ENCODE data around the gene CTSZ.

CTSZ gene

GRCh38 chr20:58971429-58971828 is 35.6 kb downstream of the CTSZ start:
- Histone ChIP-seq H3K79me2 (ENCODE audit: insufficient read depth, low read length) (no peaks in the 10 kb centered on the region), H3K9me2 (ENCODE audit: low read depth, low read length) (no peaks in the 10 kb centered on the region), H3K9me3 (ENCODE audit: low read length) (peaks cover 12% of the 10 kb centered on the region), H3K4me2 (ENCODE audit: low read length) (no peak overlapping the region), H3K9ac (ENCODE audit: low read length) (no peak overlapping the region), H3K4me1 (ENCODE audit: insufficient read depth, low read length, severe bottlenecking) (no peaks in the 10 kb centered on the region), H4K20me1 (ENCODE audit: insufficient read depth, low read length) (no peaks in the 10 kb centered on the region), H3F3A (ENCODE audit: insufficient read depth, low read length) (no peaks in the 10 kb centered on the region), H3K4me3 (ENCODE audit: low read depth, low read length, poor library complexity, severe bottlenecking) (no peak overlapping the region), H3K36me3 (ENCODE audit: insufficient read depth, low read length) (peaks cover 3% of the 10 kb centered on the region; the same call in 1 of the 2 replicates), H3K27ac (ENCODE audit: low read depth, low read length, poor library complexity, severe bottlenecking) (no peak overlapping the region), H3K27me3 (ENCODE audit: insufficient read depth, low read length) (peaks cover 6% of the 10 kb centered on the region; the same call in 1 of the 2 replicates), H2AFZ (ENCODE audit: low read length) (no peak overlapping the region)
- TF ChIP-seq EZH2 (IDR thresholded peaks at IDR 0.05; ENCODE audit: borderline replicate concordance, low read length), result no peak
- TF ChIP-seq, protein P1, sequence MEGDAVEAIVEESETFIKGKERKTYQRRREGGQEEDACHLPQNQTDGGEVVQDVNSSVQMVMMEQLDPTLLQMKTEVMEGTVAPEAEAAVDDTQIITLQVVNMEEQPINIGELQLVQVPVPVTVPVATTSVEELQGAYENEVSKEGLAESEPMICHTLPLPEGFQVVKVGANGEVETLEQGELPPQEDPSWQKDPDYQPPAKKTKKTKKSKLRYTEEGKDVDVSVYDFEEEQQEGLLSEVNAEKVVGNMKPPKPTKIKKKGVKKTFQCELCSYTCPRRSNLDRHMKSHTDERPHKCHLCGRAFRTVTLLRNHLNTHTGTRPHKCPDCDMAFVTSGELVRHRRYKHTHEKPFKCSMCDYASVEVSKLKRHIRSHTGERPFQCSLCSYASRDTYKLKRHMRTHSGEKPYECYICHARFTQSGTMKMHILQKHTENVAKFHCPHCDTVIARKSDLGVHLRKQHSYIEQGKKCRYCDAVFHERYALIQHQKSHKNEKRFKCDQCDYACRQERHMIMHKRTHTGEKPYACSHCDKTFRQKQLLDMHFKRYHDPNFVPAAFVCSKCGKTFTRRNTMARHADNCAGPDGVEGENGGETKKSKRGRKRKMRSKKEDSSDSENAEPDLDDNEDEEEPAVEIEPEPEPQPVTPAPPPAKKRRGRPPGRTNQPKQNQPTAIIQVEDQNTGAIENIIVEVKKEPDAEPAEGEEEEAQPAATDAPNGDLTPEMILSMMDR (IDR thresholded peaks at IDR 0.05; ENCODE audit: low read length), result no peak

- TF ChIP-seq, protein P1 (IDR thresholded peaks at IDR 0.05; ENCODE audit: low read length), result no peak
- no peak for TF ChIP-seq EZH2 (IDR thresholded peaks at IDR 0.05; ENCODE audit: borderline replicate concordance, low read length)
- peaks cover 4% of the 10 kb centered on the region for H3K9me3 ChIP-seq (ENCODE audit: low read length)
- H3K9me2 ChIP-seq (ENCODE audit: low read depth, low read length), result no peaks in the 10 kb centered on the region
- peaks cover 6% of the 10 kb centered on the region; the same call in 1 of the 2 replicates for H3K27me3 ChIP-seq (ENCODE audit: insufficient read depth, low read length)
- H4K20me1 ChIP-seq (ENCODE audit: insufficient read depth, low read length), result no peaks in the 10 kb centered on the region
- no peaks in the 10 kb centered on the region for H3K79me2 ChIP-seq (ENCODE audit: insufficient read depth, low read length)
- peaks cover 3% of the 10 kb centered on the region; the same call in 1 of the 2 replicates for H3K36me3 ChIP-seq (ENCODE audit: insufficient read depth, low read length)
- no peak overlapping the region for H2AFZ ChIP-seq (ENCODE audit: low read length)
- no peaks in the 10 kb centered on the region for H3F3A ChIP-seq (ENCODE audit: insufficient read depth, low read length)
- no peak overlapping the region for H3K4me3 ChIP-seq (ENCODE audit: low read depth, low read length, poor library complexity, severe bottlenecking)
- no peak overlapping the region for H3K27ac ChIP-seq (ENCODE audit: low read depth, low read length, poor library complexity, severe bottlenecking)
- no peak overlapping the region for H3K9ac ChIP-seq (ENCODE audit: low read length)
- no peaks in the 10 kb centered on the region for H3K4me1 ChIP-seq (ENCODE audit: insufficient read depth, low read length, severe bottlenecking)
- H3K4me2 ChIP-seq (ENCODE audit: low read length), result no peak overlapping the region
These were observed 36.9 kb downstream of the CTSZ start for GRCh38 chr20:58970146-58970545.

DNA sequence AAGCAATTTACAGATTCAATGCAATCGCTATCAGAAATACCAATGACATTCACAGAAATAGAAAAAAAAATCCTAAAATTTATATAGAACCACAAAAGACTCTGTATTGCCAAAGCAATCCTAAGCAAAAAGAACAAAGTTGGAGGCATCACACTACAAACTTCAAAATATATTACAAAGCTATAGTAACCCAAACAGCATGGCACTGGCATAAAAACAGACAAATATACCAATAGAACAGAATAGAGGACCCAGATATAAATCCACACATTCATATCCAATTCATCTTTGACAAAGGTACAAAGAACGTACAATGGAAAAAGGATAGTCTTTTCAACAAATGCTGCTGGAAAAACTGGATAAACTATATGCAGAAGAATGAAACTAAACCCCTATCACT is 37.6 kb downstream of the CTSZ start:
- Histone ChIP-seq H3K9ac (ENCODE audit: low read length) (no peak overlapping the region), H3K27me3 (ENCODE audit: insufficient read depth, low read length) (peaks cover 6% of the 10 kb centered on the region; the same call in 1 of the 2 replicates), H3K36me3 (ENCODE audit: insufficient read depth, low read length) (peaks cover 3% of the 10 kb centered on the region; the same call in 1 of the 2 replicates), H4K20me1 (ENCODE audit: insufficient read depth, low read length) (no peaks in the 10 kb centered on the region), H3K9me3 (ENCODE audit: low read length) (peaks cover 3% of the 10 kb centered on the region; the same call in 1 of the 2 replicates), H3K4me1 (ENCODE audit: insufficient read depth, low read length, severe bottlenecking) (no peaks in the 10 kb centered on the region), H3K4me3 (ENCODE audit: low read depth, low read length, poor library complexity, severe bottlenecking) (no peak overlapping the region), H3K79me2 (ENCODE audit: insufficient read depth, low read length) (no peaks in the 10 kb centered on the region), H2AFZ (ENCODE audit: low read length) (no peak overlapping the region), H3K9me2 (ENCODE audit: low read depth, low read length) (no peaks in the 10 kb centered on the region), H3F3A (ENCODE audit: insufficient read depth, low read length) (no peaks in the 10 kb centered on the region), H3K27ac (ENCODE audit: low read depth, low read length, poor library complexity, severe bottlenecking) (no peak overlapping the region), H3K4me2 (ENCODE audit: low read length) (no peak overlapping the region)
- TF ChIP-seq, protein P1 (IDR thresholded peaks at IDR 0.05; ENCODE audit: low read length), result no peak
- no peak for TF ChIP-seq EZH2 (IDR thresholded peaks at IDR 0.05; ENCODE audit: borderline replicate concordance, low read length)
